Activated CD4-positive, alpha-beta T cell treated with anti-CD3 and anti-CD28 coated beads, Interleukin-10, Interleukin-2, amounts not matched to agents 100 ng/mL and 50 ng/mL, durations not matched to agents 16 hours and 8 hours (primary cell): ENCODE data around the gene CLK3.
"Not testable (repeated sequence)": the region's sequence is repeated elsewhere in the genome, so short reads cannot be mapped to it uniquely, and the experiment has no call there.

Source experiments
- DNase-seq: peaks from one replicate; pipeline ENCODE4 v3.0.0-alpha.2; 2020

The CLK3 gene

GRCh38 chr15:74621936-74622335 is 6.3 kb downstream of the CLK3 start:
- no peak for DNase-seq

- DNase-seq = no peak
These were observed 7.1 kb downstream of the CLK3 start for GRCh38 chr15:74622758-74623157.

- no peak for DNase-seq
These were observed 8.5 kb downstream of the CLK3 start for GRCh38 chr15:74624020-74624602.

- DNase-seq = no peak
These were observed 10.1 kb downstream of the CLK3 start for GRCh38 chr15:74625693-74626092.

- no peak for DNase-seq
These were observed 10.7 kb downstream of the CLK3 start for GRCh38 chr15:74626336-74626735.

GRCh38 chr15:74626752-74627692 is 11.4 kb downstream of the CLK3 start:
- no peak for DNase-seq

- DNase-seq = no peak
These were observed 12.1 kb downstream of the CLK3 start for GRCh38 chr15:74627766-74628165.

GRCh38 chr15:74628199-74628598 is 12.6 kb downstream of the CLK3 start:
- DNase-seq = no peak

- DNase-seq = no peak
These were observed 13.3 kb downstream of the CLK3 start for GRCh38 chr15:74628949-74629348.

GRCh38 chr15:74629696-74630095 is 14.1 kb downstream of the CLK3 start:
- DNase-seq = not testable (repeated sequence)

GRCh38 chr15:74630284-74631086 is 14.8 kb downstream of the CLK3 start:
- DNase-seq = no peak

GRCh38 chr15:74631087-74631385 is 15.4 kb downstream of the CLK3 start:
- no peak for DNase-seq

GRCh38 chr15:74631408-74631807 is 15.8 kb downstream of the CLK3 start:
- DNase-seq = no peak

- peak; percentile 67 for DNase-seq
These were observed 16.4 kb downstream of the CLK3 start for GRCh38 chr15:74631935-74632560.

- no peak for DNase-seq
These were observed 17.0 kb downstream of the CLK3 start for GRCh38 chr15:74632601-74633000.

GRCh38 chr15:74633781-74634180 is 18.1 kb downstream of the CLK3 start:
- DNase-seq = no peak

- DNase-seq = peak; percentile 82
These were observed 19.6 kb downstream of the CLK3 start for GRCh38 chr15:74635228-74635627.

- no peak for DNase-seq
These were observed 21.3 kb downstream of the CLK3 start for GRCh38 chr15:74636984-74637383.

GRCh38 chr15:74641151-74641550 is 25.5 kb downstream of the CLK3 start:
- no peak for DNase-seq

- no peak for DNase-seq
These were observed 26.7 kb downstream of the CLK3 start for GRCh38 chr15:74642348-74642733.

GRCh38 chr15:74642734-74643664 is 27.4 kb downstream of the CLK3 start:
- DNase-seq = no peak

- DNase-seq = no peak
These were observed 28.1 kb downstream of the CLK3 start for GRCh38 chr15:74643665-74644204.
